ENCODE results near the gene CLMP.

Gene CLMP

GRCh38 chr11:123195188-123196059, at the start of gene CLMP:
CLMP (minus strand) TSS chr11:123195248; CDS start chr11:123194940, 308 bp downstream.
- DNase-seq = no peak

GRCh38 chr11:123241874-123242543, 47.0 kb upstream of the CLMP start:
- DNase-seq = no peak

- no peak for DNase-seq
Observed at GRCh38 chr11:123241294-123241693, 46.2 kb upstream of the CLMP start.

- no peak for DNase-seq
Observed at GRCh38 chr11:123239191-123240150, 44.4 kb upstream of the CLMP start.

- no peak for DNase-seq
Observed at GRCh38 chr11:123238297-123238696, 43.2 kb upstream of the CLMP start.

GRCh38 chr11:123236879-123237278, 41.8 kb upstream of the CLMP start:
- no peak for DNase-seq

- no peak for DNase-seq
Observed at GRCh38 chr11:123235656-123236261, 40.7 kb upstream of the CLMP start.

- DNase-seq = peak; percentile 57
Observed at GRCh38 chr11:123235117-123235655, 40.1 kb upstream of the CLMP start.

- peak; percentile 19 for DNase-seq
Observed at GRCh38 chr11:123233975-123234334, 38.9 kb upstream of the CLMP start.

GRCh38 chr11:123233280-123233974, 38.4 kb upstream of the CLMP start:
- peak; percentile 56 for DNase-seq

GRCh38 chr11:123231777-123232176, 36.7 kb upstream of the CLMP start:
- no peak for DNase-seq

GRCh38 chr11:123231256-123231655, 36.2 kb upstream of the CLMP start:
- DNase-seq = no peak

- DNase-seq = no peak
Observed at GRCh38 chr11:123230346-123230745, 35.3 kb upstream of the CLMP start.

- DNase-seq = no peak
Observed at GRCh38 chr11:123228496-123229163, 33.6 kb upstream of the CLMP start.

GRCh38 chr11:123227763-123228495, 32.9 kb upstream of the CLMP start:
- no peak for DNase-seq

GRCh38 chr11:123221584-123221983, 26.5 kb upstream of the CLMP start:
- DNase-seq = no peak

GRCh38 chr11:123221096-123221561, 26.1 kb upstream of the CLMP start:
- DNase-seq = no peak

- DNase-seq = no peak
Observed at GRCh38 chr11:123219066-123219690, 24.1 kb upstream of the CLMP start.

- no peak for DNase-seq
Observed at GRCh38 chr11:123218451-123218850, 23.4 kb upstream of the CLMP start.

GRCh38 chr11:123217897-123218296, 22.8 kb upstream of the CLMP start:
- DNase-seq = no peak
